ENCODE results near the gene SLC35D2. TPM values are rescaled to one million over a fixed set of nuclear protein-coding genes. Genes with fewer than 3 reads are reported as not detected.

SLC35D2 gene
- total and polyA plus RNA-seq, 7 donors = 2.0 to 5.9 (median 3.1) TPM

DNA sequence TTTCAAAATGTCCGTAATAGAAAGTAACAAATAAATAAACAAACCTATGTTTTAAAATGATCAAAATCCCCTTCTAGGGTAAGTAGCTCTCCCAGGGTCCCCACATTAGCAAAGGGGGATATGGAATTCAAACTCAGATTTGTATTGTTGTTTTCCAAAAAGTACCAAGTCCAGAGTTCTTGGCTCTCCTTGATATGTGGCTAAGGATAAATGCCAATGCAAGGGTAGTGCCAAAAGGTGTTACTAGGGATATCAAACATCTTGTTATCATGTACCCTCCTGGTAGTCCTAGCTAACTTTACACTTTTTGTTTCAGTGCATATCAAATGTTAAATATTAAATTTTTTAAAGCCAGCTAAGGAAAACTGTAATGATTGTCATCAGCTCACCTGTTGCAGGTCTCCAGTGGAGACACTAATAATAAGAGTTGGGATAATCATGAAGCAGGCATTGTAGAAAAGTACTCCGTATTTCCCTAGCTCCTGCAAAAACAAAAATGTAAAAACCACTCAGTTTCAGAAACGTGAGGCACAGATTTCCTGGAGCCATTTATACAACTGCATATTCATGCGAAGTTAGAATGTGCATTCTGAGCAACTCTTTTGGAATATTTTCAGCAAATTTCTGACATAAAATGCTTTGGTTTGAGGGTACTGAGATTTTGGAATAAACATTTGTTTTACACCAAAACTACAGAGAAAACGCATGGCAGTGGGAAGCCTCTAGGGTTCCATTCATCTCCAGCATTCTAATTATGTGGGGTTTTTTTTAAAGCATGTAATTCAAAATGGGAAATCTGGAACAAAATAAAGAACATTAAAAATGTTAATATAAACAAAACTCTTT is 39.8 kb downstream of the SLC35D2 start:
- 52 to 57% (median 57%) methylated on average over 5 of the region's 5 CpGs for WGBS, 3 donors
- TF ChIP-seq, protein P1, sequence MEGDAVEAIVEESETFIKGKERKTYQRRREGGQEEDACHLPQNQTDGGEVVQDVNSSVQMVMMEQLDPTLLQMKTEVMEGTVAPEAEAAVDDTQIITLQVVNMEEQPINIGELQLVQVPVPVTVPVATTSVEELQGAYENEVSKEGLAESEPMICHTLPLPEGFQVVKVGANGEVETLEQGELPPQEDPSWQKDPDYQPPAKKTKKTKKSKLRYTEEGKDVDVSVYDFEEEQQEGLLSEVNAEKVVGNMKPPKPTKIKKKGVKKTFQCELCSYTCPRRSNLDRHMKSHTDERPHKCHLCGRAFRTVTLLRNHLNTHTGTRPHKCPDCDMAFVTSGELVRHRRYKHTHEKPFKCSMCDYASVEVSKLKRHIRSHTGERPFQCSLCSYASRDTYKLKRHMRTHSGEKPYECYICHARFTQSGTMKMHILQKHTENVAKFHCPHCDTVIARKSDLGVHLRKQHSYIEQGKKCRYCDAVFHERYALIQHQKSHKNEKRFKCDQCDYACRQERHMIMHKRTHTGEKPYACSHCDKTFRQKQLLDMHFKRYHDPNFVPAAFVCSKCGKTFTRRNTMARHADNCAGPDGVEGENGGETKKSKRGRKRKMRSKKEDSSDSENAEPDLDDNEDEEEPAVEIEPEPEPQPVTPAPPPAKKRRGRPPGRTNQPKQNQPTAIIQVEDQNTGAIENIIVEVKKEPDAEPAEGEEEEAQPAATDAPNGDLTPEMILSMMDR (IDR thresholded peaks at IDR 0.05) = no peak
- intact Hi-C loops (cut with DNase I) = no loop called here
- H3K9me3 ChIP-seq = peaks cover 5% of the 10 kb centered on the region
- peaks cover 3% of the 10 kb centered on the region for H3K4me1 ChIP-seq
- H3K27ac ChIP-seq = no peak overlapping the region
- H3K27me3 ChIP-seq (ENCODE audit: insufficient read depth in 3 of 3, low read length in 2 of 3) = no peaks in the 10 kb centered on the region
- ATAC-seq (no peak), DNase-seq (no peak)
- H3K36me3 ChIP-seq (ENCODE audit: insufficient read depth in 1 of 2, low read depth in 1 of 2) = no peaks in the 10 kb centered on the region
- H3K4me3 ChIP-seq = no peak overlapping the region

DNA sequence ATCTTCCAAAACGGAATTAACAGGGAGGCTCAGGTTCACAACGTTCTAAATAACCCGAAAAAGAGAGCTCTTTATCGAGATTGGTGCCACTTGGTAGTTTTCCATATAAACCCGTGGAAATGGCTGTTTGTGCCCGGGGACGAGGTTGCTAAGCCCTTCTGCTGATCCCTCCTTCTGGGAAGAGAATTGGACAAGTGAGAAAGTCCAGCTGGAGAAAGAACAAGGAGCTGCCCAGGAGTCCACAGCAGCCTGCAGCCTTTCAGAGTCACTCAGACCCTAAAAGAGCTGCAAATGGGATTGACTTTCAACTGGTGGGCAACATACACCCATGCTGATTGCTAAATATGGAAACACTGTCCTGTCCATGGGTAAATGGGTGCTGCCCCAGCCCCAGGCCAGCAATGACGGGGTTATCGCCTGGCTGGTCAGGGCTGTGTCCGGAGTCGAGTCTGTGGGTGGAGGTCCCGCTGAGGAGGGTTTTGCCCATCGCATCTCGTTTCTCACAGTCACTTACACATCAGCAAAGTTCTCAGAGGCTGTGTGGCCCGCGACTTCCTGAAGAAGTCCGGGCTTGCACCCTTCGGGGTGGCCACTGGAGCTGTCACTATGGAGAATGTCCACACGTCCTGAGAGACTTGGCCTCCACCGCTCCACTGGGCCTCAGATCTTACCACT is 40.8 kb downstream of the SLC35D2 start:
- no peak overlapping the region for H3K4me3 ChIP-seq
- H3K4me1 ChIP-seq = peaks cover 3% of the 10 kb centered on the region
- no peak overlapping the region for H3K27ac ChIP-seq
- H3K9me3 ChIP-seq = no peaks in the 10 kb centered on the region
- WGBS, 3 donors = 67 to 86% (median 69%) methylated on average over 20 of the region's 20 CpGs
- DNase-seq (no peak), ATAC-seq (no peak)
- intact Hi-C loops (cut with DNase I) = no loop called here
- H3K27me3 ChIP-seq (ENCODE audit: insufficient read depth in 3 of 3, low read length in 2 of 3) = no peaks in the 10 kb centered on the region
- H3K36me3 ChIP-seq (ENCODE audit: insufficient read depth in 1 of 2, low read depth in 1 of 2) = no peaks in the 10 kb centered on the region
- TF ChIP-seq, protein P1 (IDR thresholded peaks at IDR 0.05) = no peak

DNA sequence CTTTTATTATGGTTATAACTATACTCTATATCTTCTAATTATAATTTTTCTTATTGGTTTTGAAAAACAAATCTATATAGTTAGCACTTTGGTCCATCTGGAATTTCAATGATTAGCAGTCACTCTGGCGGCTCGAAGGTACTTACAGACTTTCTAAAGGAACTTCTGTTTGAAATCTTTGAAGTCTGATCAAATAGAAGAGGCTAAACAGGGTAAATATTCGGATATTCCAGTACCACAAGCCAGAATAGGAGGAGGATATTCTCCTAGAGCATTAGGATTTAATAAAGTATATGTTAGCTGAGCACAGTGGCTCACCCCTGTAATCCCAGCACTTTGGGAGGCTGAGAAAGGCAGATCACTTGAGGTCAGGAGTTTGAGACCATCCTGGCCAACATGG is 42.8 kb downstream of the SLC35D2 start:
- Histone ChIP-seq H3K27me3 (ENCODE audit: insufficient read depth in 3 of 3, low read length in 2 of 3) (no peaks in the 10 kb centered on the region), H3K36me3 (ENCODE audit: insufficient read depth in 1 of 2, low read depth in 1 of 2) (no peaks in the 10 kb centered on the region), H3K9me3 (no peaks in the 10 kb centered on the region), H3K27ac (no peak overlapping the region), H3K4me1 (peaks cover 3% of the 10 kb centered on the region), H3K4me3 (no peak overlapping the region)
- 79 to 97% (median 96%) methylated on average over 3 of the region's 3 CpGs for WGBS, 3 donors
- DNase-seq (no peak), ATAC-seq (no peak)
- intact Hi-C loops (cut with DNase I) = no loop called here
- TF ChIP-seq, protein P1 (IDR thresholded peaks at IDR 0.05) = no peak

DNA sequence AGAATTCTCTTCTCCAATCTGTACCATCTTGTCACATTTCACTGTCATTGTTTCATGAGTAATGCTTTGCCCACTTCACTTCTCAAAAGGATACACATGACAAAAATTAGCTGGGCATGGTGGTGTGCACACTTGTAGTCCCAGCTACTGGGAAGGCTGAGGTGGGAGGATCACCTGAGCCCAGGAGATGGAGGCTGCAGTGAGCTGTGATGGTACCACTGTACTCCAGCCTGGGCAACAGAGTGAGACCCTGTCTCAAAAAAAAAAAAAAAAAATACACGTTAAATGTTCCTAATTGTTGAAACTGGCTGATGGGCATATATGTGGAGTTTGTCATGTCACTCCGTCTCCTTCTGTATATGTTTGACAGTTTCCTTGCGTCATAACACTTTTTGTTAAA is 45.2 kb downstream of the SLC35D2 start:
- intact Hi-C loops (cut with DNase I) = no loop called here
- H3K4me1 ChIP-seq = no peaks in the 10 kb centered on the region
- H3K27ac ChIP-seq = no peak overlapping the region
- no peaks in the 10 kb centered on the region for H3K9me3 ChIP-seq
- DNase-seq (no peak), ATAC-seq (no peak)
- H3K4me3 ChIP-seq = no peak overlapping the region
- H3K27me3 ChIP-seq (ENCODE audit: insufficient read depth in 3 of 3, low read length in 2 of 3) = no peaks in the 10 kb centered on the region
- H3K36me3 ChIP-seq (ENCODE audit: insufficient read depth in 1 of 2, low read depth in 1 of 2) = no peaks in the 10 kb centered on the region
- WGBS, 3 donors = 94 to 98% (median 95%) methylated on average over 3 of the region's 3 CpGs
- TF ChIP-seq, protein P1 (IDR thresholded peaks at IDR 0.05) = no peak

Data from psoas muscle (tissue), 8 donors.